ENCODE results near the gene MYH2.
"Not testable (repeated sequence)": the region's sequence is repeated elsewhere in the genome, so short reads cannot be mapped to it uniquely, and the experiment has no call there.

MYH2 gene

GRCh38 chr17:10549096-10549842, at the start of gene MYH2:
Gene MYH2 (minus strand): TSS chr17:10549658. CDS start chr17:10547920, 1,738 bp downstream.
- DNase-seq (ENCODE audit: low read depth in 1 of 2, low spot score in 1 of 2): no peak

GRCh38 chr17:10598621-10599020, 49.2 kb upstream of the MYH2 start:
- DNase-seq (ENCODE audit: low read depth in 1 of 2, low spot score in 1 of 2): no peak

GRCh38 chr17:10589553-10590145, 40.2 kb upstream of the MYH2 start:
- no peak for DNase-seq (ENCODE audit: low read depth in 1 of 2, low spot score in 1 of 2)

- DNase-seq (ENCODE audit: low read depth in 1 of 2, low spot score in 1 of 2): no peak
These were observed 36.1 kb upstream of the MYH2 start for GRCh38 chr17:10585529-10585928.

GRCh38 chr17:10583834-10584233, 34.4 kb upstream of the MYH2 start:
- DNase-seq (ENCODE audit: low read depth in 1 of 2, low spot score in 1 of 2): no peak

GRCh38 chr17:10579270-10579669, 29.8 kb upstream of the MYH2 start:
- DNase-seq (ENCODE audit: low read depth in 1 of 2, low spot score in 1 of 2): no peak

- no peak for DNase-seq (ENCODE audit: low read depth in 1 of 2, low spot score in 1 of 2)
These were observed 24.9 kb upstream of the MYH2 start for GRCh38 chr17:10574324-10574723.

- no peak for DNase-seq (ENCODE audit: low read depth in 1 of 2, low spot score in 1 of 2)
These were observed 14.7 kb upstream of the MYH2 start for GRCh38 chr17:10563991-10564660.

- no peak for DNase-seq (ENCODE audit: low read depth in 1 of 2, low spot score in 1 of 2)
These were observed 8.6 kb upstream of the MYH2 start for GRCh38 chr17:10558049-10558448.

- DNase-seq (ENCODE audit: low read depth in 1 of 2, low spot score in 1 of 2): no peak
These were observed 8.0 kb upstream of the MYH2 start for GRCh38 chr17:10557422-10557821.

- no peak for DNase-seq (ENCODE audit: low read depth in 1 of 2, low spot score in 1 of 2)
These were observed 7.0 kb upstream of the MYH2 start for GRCh38 chr17:10556301-10557005.

GRCh38 chr17:10550014-10550413, 556 bp upstream of the MYH2 start:
- no peak for DNase-seq (ENCODE audit: low read depth in 1 of 2, low spot score in 1 of 2)

- no peak for DNase-seq (ENCODE audit: low read depth in 1 of 2, low spot score in 1 of 2)
These were observed 2.1 kb downstream of the MYH2 start for GRCh38 chr17:10547351-10547750.

GRCh38 chr17:10543486-10543885, 6.0 kb downstream of the MYH2 start:
- not testable (repeated sequence) for DNase-seq (ENCODE audit: low read depth in 1 of 2, low spot score in 1 of 2)

- not testable (repeated sequence) for DNase-seq (ENCODE audit: low read depth in 1 of 2, low spot score in 1 of 2)
These were observed 8.3 kb downstream of the MYH2 start for GRCh38 chr17:10541179-10541578.

- no peak for DNase-seq (ENCODE audit: low read depth in 1 of 2, low spot score in 1 of 2)
These were observed 17.4 kb downstream of the MYH2 start for GRCh38 chr17:10532026-10532425.

GRCh38 chr17:10527419-10527818, 22.0 kb downstream of the MYH2 start:
- DNase-seq (ENCODE audit: low read depth in 1 of 2, low spot score in 1 of 2): no peak

- DNase-seq (ENCODE audit: low read depth in 1 of 2, low spot score in 1 of 2): no peak
These were observed 22.9 kb downstream of the MYH2 start for GRCh38 chr17:10526517-10526916.

- DNase-seq (ENCODE audit: low read depth in 1 of 2, low spot score in 1 of 2): no peak
These were observed 26.4 kb downstream of the MYH2 start for GRCh38 chr17:10523064-10523463.

- DNase-seq (ENCODE audit: low read depth in 1 of 2, low spot score in 1 of 2): no peak
These were observed 27.5 kb downstream of the MYH2 start for GRCh38 chr17:10521949-10522348.

- DNase-seq (ENCODE audit: low read depth in 1 of 2, low spot score in 1 of 2): no peak
These were observed 31.0 kb downstream of the MYH2 start, which contains the start of gene MYH1 for GRCh38 chr17:10518271-10519037. Gene MYH1 (minus strand): TSS chr17:10518542. CDS start chr17:10516642, 1,900 bp downstream.
